ENCODE measurements around the gene COPS2.

Gene COPS2

DNA sequence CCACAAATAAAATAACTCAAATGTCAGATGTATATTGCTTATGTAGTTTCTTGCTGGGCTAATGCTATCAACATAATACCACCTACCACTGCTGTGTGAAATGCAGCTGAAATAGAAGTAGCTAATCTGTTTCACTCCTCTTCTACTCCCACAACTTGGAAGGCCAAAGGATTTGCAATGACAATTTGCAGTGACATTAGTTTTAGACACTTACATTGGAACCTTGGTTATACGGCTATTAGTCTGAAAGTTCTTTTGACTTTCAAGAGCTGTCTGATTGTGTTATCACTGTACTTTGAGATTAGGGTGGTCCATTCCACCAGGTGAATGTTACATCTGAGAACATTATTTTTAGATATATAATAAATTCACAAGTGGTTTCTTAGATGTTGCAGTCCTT lies 33.5 kb downstream of the COPS2 start:
- Histone ChIP-seq H3K79me1 (ENCODE audit: low read depth, low read length) (no peaks in the 10 kb centered on the region), H3K18ac (ENCODE audit: low read length) (no peak overlapping the region), H4K91ac (ENCODE audit: low read depth, low read length, poor library complexity) (no peak overlapping the region), H4K8ac (ENCODE audit: low read depth, low read length) (no peak overlapping the region), H2AFZ (ENCODE audit: low read length) (no peak overlapping the region), H3K4me1 (ENCODE audit: control insufficient read depth in 2 of 2, insufficient read depth in 1 of 2, low read depth in 1 of 2, low read length in 2 of 2) (no peaks in the 10 kb centered on the region), H3K4me2 (ENCODE audit: insufficient read depth, low read length, poor library complexity, severe bottlenecking) (no peak overlapping the region), H3K9me3 (replicated peaks in 1 of 2; ENCODE audit: control insufficient read depth in 2 of 2, insufficient read depth in 1 of 2, low read depth in 1 of 2, low read length in 2 of 2) (no peaks in the 10 kb centered on the region), H2AK5ac (ENCODE audit: low read depth, low read length) (no peak overlapping the region), H2BK120ac (ENCODE audit: low read depth, low read length) (no peak overlapping the region), H3K36me3 (replicated peaks in 1 of 2; ENCODE audit: control insufficient read depth in 2 of 2, insufficient read depth in 2 of 2, low read length in 2 of 2) (peaks cover 0 to 42% of the 10 kb centered on the region in 2 donors), H3K4ac (ENCODE audit: low read length) (no peak overlapping the region), H3K9ac (ENCODE audit: low read depth, low read length, poor library complexity) (no peak overlapping the region), H3K23ac (ENCODE audit: low read depth, low read length, poor library complexity) (no peak overlapping the region), H2BK5ac (ENCODE audit: low read length) (no peak overlapping the region), H3K14ac (ENCODE audit: low read length) (no peak overlapping the region), H2BK12ac (ENCODE audit: low read length) (no peak overlapping the region), H3K4me3 (ENCODE audit: low read length in 2 of 2) (no peak overlapping the region), H3K27me3 (ENCODE audit: control insufficient read depth in 3 of 3, insufficient read depth in 3 of 3, low read depth in 1 of 3, low read length in 3 of 3) (no peaks in the 10 kb centered on the region), H2BK15ac (ENCODE audit: low read length) (no peak overlapping the region), H3K27ac (replicated peaks; ENCODE audit: low read length) (no peak overlapping the region)
- no CpG with 5 or more reads among the region's 1 CpG for WGBS, 2 donors (ENCODE audit: extremely low coverage in 2 of 2, insufficient read length in 2 of 2, insufficient replicate concordance in 1 of 2)
- DNase-seq (ENCODE audit: low spot score): no peak

DNA sequence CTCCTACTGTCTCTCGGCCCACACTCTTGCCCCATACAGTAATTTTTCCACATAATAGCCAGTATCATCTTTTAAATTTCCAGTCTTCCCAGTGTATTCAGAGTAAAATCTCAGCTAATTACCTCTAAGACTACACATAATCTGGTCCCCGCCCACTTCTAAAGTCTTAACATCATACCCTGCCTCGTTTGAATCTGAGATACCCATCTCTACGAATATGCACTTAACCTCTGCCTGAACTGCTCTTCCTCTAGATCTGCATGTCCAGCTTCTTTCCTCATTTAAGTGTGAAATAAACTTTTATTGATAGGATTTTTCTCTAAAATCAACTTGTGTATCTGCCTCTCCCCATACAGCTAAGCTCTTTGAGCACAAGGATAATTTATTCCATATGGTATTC lies 34.6 kb downstream of the COPS2 start:
- Histone ChIP-seq H2BK15ac (ENCODE audit: low read length) (no peak overlapping the region), H3K23ac (ENCODE audit: low read depth, low read length, poor library complexity) (no peak overlapping the region), H2AK5ac (ENCODE audit: low read depth, low read length) (no peak overlapping the region), H3K79me1 (ENCODE audit: low read depth, low read length) (no peaks in the 10 kb centered on the region), H3K27me3 (ENCODE audit: control insufficient read depth in 3 of 3, insufficient read depth in 3 of 3, low read depth in 1 of 3, low read length in 3 of 3) (no peaks in the 10 kb centered on the region), H2AFZ (ENCODE audit: low read length) (no peak overlapping the region), H4K91ac (ENCODE audit: low read depth, low read length, poor library complexity) (no peak overlapping the region), H2BK120ac (ENCODE audit: low read depth, low read length) (no peak overlapping the region), H3K9me3 (replicated peaks in 1 of 2; ENCODE audit: control insufficient read depth in 2 of 2, insufficient read depth in 1 of 2, low read depth in 1 of 2, low read length in 2 of 2) (peaks cover 0 to 3% of the 10 kb centered on the region in 2 donors), H3K9ac (ENCODE audit: low read depth, low read length, poor library complexity) (no peak overlapping the region), H2BK12ac (ENCODE audit: low read length) (no peak overlapping the region), H3K36me3 (replicated peaks in 1 of 2; ENCODE audit: control insufficient read depth in 2 of 2, insufficient read depth in 2 of 2, low read length in 2 of 2) (peaks cover 0 to 43% of the 10 kb centered on the region in 2 donors), H2BK5ac (ENCODE audit: low read length) (no peak overlapping the region), H3K14ac (ENCODE audit: low read length) (no peak overlapping the region), H4K8ac (ENCODE audit: low read depth, low read length) (no peak overlapping the region), H3K27ac (replicated peaks; ENCODE audit: low read length) (no peak overlapping the region), H3K4me1 (ENCODE audit: control insufficient read depth in 2 of 2, insufficient read depth in 1 of 2, low read depth in 1 of 2, low read length in 2 of 2) (no peaks in the 10 kb centered on the region), H3K18ac (ENCODE audit: low read length) (no peak overlapping the region), H3K4me2 (ENCODE audit: insufficient read depth, low read length, poor library complexity, severe bottlenecking) (no peak overlapping the region), H3K4me3 (ENCODE audit: low read length in 2 of 2) (no peak overlapping the region), H3K4ac (ENCODE audit: low read length) (no peak overlapping the region)
- DNase-seq (ENCODE audit: low spot score): no peak
- WGBS, 2 donors (ENCODE audit: extremely low coverage in 2 of 2, insufficient read length in 2 of 2, insufficient replicate concordance in 1 of 2): no CpG with 5 or more reads among the region's 4 CpGs

- Histone ChIP-seq H3K36me3 (replicated peaks in 1 of 2; ENCODE audit: control insufficient read depth in 2 of 2, insufficient read depth in 2 of 2, low read length in 2 of 2) (peaks cover 0 to 31% of the 10 kb centered on the region in 2 donors), H3K4me2 (ENCODE audit: insufficient read depth, low read length, poor library complexity, severe bottlenecking) (no peak overlapping the region)
- WGBS, 2 donors (ENCODE audit: extremely low coverage in 2 of 2, insufficient read length in 2 of 2, insufficient replicate concordance in 1 of 2): no CpG with 5 or more reads among the region's 4 CpGs
Measured at GRCh38 chr15:49116108-49116857, 39.1 kb downstream of the COPS2 start.

GRCh38 chr15:49115062-49115461 lies 40.3 kb downstream of the COPS2 start:
- H3K4me1 ChIP-seq (ENCODE audit: control insufficient read depth in 2 of 2, insufficient read depth in 1 of 2, low read depth in 1 of 2, low read length in 2 of 2): peaks cover 0 to 4% of the 10 kb centered on the region in 2 donors
- H3K14ac ChIP-seq (ENCODE audit: low read length): no peak overlapping the region
- H3K79me1 ChIP-seq (ENCODE audit: low read depth, low read length): peaks cover 1% of the 10 kb centered on the region
- H3K27me3 ChIP-seq (ENCODE audit: control insufficient read depth in 3 of 3, insufficient read depth in 3 of 3, low read depth in 1 of 3, low read length in 3 of 3): no peaks in the 10 kb centered on the region
- H4K8ac ChIP-seq (ENCODE audit: low read depth, low read length): no peak overlapping the region
- no peak overlapping the region for H3K4me2 ChIP-seq (ENCODE audit: insufficient read depth, low read length, poor library complexity, severe bottlenecking)
- no peak overlapping the region for H2BK12ac ChIP-seq (ENCODE audit: low read length)
- no peak overlapping the region for H2BK15ac ChIP-seq (ENCODE audit: low read length)
- H3K27ac ChIP-seq (replicated peaks; ENCODE audit: low read length): no peak overlapping the region
- WGBS, 2 donors (ENCODE audit: extremely low coverage in 2 of 2, insufficient read length in 2 of 2, insufficient replicate concordance in 1 of 2): no CpG with 5 or more reads among the region's 2 CpGs
- H3K18ac ChIP-seq (ENCODE audit: low read length): no peak overlapping the region
- H3K4ac ChIP-seq (ENCODE audit: low read length): no peak overlapping the region
- H2AK5ac ChIP-seq (ENCODE audit: low read depth, low read length): no peak overlapping the region
- H3K9me3 ChIP-seq (replicated peaks in 1 of 2; ENCODE audit: control insufficient read depth in 2 of 2, insufficient read depth in 1 of 2, low read depth in 1 of 2, low read length in 2 of 2): peaks cover 7 to 21% of the 10 kb centered on the region in 2 donors
- no peak for DNase-seq (ENCODE audit: low spot score)
- H2AFZ ChIP-seq (ENCODE audit: low read length): no peak overlapping the region
- H3K36me3 ChIP-seq (replicated peaks in 1 of 2; ENCODE audit: control insufficient read depth in 2 of 2, insufficient read depth in 2 of 2, low read length in 2 of 2): peaks cover 4 to 33% of the 10 kb centered on the region in 2 donors
- H3K23ac ChIP-seq (ENCODE audit: low read depth, low read length, poor library complexity): no peak overlapping the region
- H2BK120ac ChIP-seq (ENCODE audit: low read depth, low read length): no peak overlapping the region
- no peak overlapping the region for H3K4me3 ChIP-seq (ENCODE audit: low read length in 2 of 2)
- H4K91ac ChIP-seq (ENCODE audit: low read depth, low read length, poor library complexity): no peak overlapping the region
- H2BK5ac ChIP-seq (ENCODE audit: low read length): no peak overlapping the region
- no peak overlapping the region for H3K9ac ChIP-seq (ENCODE audit: low read depth, low read length, poor library complexity)

More at GRCh38 chr15:49116108-49116857, 39.1 kb downstream of the COPS2 start:
- H2AFZ ChIP-seq (ENCODE audit: low read length): no peak overlapping the region
- H2AK5ac ChIP-seq (ENCODE audit: low read depth, low read length): no peak overlapping the region
- H3K79me1 ChIP-seq (ENCODE audit: low read depth, low read length): no peaks in the 10 kb centered on the region
- no peak overlapping the region for H4K91ac ChIP-seq (ENCODE audit: low read depth, low read length, poor library complexity)
- H3K27me3 ChIP-seq (ENCODE audit: control insufficient read depth in 3 of 3, insufficient read depth in 3 of 3, low read depth in 1 of 3, low read length in 3 of 3): no peaks in the 10 kb centered on the region
- H3K23ac ChIP-seq (ENCODE audit: low read depth, low read length, poor library complexity): no peak overlapping the region
- no peak overlapping the region for H3K27ac ChIP-seq (replicated peaks; ENCODE audit: low read length)
- H3K14ac ChIP-seq (ENCODE audit: low read length): no peak overlapping the region
- no peak overlapping the region for H3K4ac ChIP-seq (ENCODE audit: low read length)
- H2BK120ac ChIP-seq (ENCODE audit: low read depth, low read length): no peak overlapping the region
- H3K9me3 ChIP-seq (replicated peaks in 1 of 2; ENCODE audit: control insufficient read depth in 2 of 2, insufficient read depth in 1 of 2, low read depth in 1 of 2, low read length in 2 of 2): peaks cover 0 to 18% of the 10 kb centered on the region in 2 donors
- H3K4me3 ChIP-seq (ENCODE audit: low read length in 2 of 2): no peak overlapping the region
- H2BK15ac ChIP-seq (ENCODE audit: low read length): no peak overlapping the region
- no peak overlapping the region for H3K9ac ChIP-seq (ENCODE audit: low read depth, low read length, poor library complexity)
- H2BK5ac ChIP-seq (ENCODE audit: low read length): no peak overlapping the region
- DNase-seq (ENCODE audit: low spot score): no peak
- H2BK12ac ChIP-seq (ENCODE audit: low read length): no peak overlapping the region
- H3K4me1 ChIP-seq (ENCODE audit: control insufficient read depth in 2 of 2, insufficient read depth in 1 of 2, low read depth in 1 of 2, low read length in 2 of 2): no peaks in the 10 kb centered on the region
- H4K8ac ChIP-seq (ENCODE audit: low read depth, low read length): no peak overlapping the region
- H3K18ac ChIP-seq (ENCODE audit: low read length): no peak overlapping the region

Data from neuronal stem cell (in vitro differentiated cells).